ENCODE results near the gene POLR3H. TPM values are rescaled to one million over a fixed set of nuclear protein-coding genes. Genes with fewer than 3 reads are reported as not detected.
A peak's percentile ranks its signal among the peaks of the same experiment; 100 is the strongest.

The POLR3H gene
- total and polyA plus RNA-seq, 5 donors from 2014 or later, result 12.1 to 21.3 (median 15.2) TPM

DNA sequence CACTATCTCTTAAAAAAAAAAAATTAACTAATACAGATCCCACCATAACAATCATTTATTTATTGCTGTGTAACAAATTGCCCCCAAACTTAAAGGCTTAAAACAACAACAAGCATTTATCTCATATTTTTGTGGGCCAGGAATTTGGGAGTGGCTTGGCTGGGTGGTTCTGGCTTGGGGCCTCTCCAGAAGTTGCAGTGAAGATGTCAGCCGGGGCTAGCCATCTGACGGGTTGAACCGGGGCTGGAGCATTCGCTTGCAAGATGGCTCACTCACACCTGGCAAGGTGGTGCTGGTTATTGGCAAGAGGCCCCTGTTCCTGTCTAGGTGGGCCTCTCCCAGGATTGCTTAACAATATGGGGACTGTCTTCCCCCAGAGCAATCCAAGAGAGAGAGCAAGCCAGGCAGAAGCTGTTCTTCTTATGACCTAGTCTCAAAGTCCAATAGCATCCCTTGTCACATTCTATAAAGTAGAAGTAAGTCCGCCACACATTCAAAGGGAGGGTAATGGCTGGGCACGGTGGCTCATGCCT lies 45.9 kb downstream of the POLR3H start:
- H3K4me3 ChIP-seq (ENCODE audit: low read depth, low read length), result no peak overlapping the region
- H3K27me3 Mint-ChIP-seq, result no peaks in the 10 kb centered on the region
- H3K9me3 ChIP-seq (ENCODE audit: control insufficient read depth in 2 of 2, low read length in 2 of 2), result no peaks in the 10 kb centered on the region
- no peaks in the 10 kb centered on the region for H3K9me3 Mint-ChIP-seq
- H3K4me3 Mint-ChIP-seq, result no peak overlapping the region
- peaks cover 10% of the 10 kb centered on the region for H3K36me3 Mint-ChIP-seq
- H3K4me1 Mint-ChIP-seq, result peaks cover 0 to 4% (median 1%) of the 10 kb centered on the region in 4 donors
- H3K27ac ChIP-seq (ENCODE audit: insufficient read depth, low read length, poor library complexity, severe bottlenecking), result no peak overlapping the region
- no peaks in the 10 kb centered on the region for H3K27me3 ChIP-seq (ENCODE audit: control insufficient read depth, insufficient read depth, low read length)
- no peak for DNase-seq
- H3K36me3 ChIP-seq (ENCODE audit: control insufficient read depth, insufficient read depth, low read length), result peaks cover 30% of the 10 kb centered on the region
- peak overlapping the region in 1 of 3 donors; percentile 8 for H3K27ac Mint-ChIP-seq
- no peak for ATAC-seq (ENCODE audit: low read depth in 2 of 2)
- no peaks in the 10 kb centered on the region for H3K4me1 ChIP-seq (ENCODE audit: control insufficient read depth, insufficient read depth, low read length, poor library complexity, severe bottlenecking)

DNA sequence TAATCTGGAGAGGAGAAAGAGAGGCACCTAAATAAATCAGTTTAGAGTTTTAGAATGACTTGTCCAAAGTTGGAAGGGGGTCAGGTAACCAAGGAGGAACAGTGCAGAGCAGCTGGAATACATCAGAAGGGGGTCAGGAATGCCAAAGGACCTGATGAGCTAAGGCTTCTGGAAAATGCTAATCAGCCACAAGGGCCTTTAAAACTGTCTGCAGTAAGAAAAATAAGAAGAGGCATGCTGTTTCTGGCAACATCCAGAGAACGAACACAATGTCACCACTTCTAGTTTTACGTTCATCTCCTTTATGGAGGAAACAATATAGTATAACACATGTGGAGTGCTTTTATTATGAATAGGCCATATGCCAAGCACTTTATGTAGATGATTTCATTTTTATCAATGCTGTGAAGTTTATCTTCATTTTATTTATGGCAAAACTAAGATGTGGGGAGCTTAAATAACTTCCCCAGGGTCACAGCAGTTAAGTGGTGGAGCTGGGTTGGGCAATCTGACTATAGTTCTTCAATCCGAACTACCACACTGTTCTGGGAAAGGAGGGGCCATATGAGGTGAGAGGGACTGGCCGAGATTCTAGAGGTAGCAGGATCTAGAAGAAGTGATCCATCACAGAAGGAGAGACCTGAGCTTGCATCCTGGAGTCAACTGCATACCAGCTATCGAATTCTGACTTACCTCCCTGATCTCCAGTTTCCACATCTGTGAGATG lies 52.7 kb downstream of the POLR3H start:
- Mint-ChIP-seq H3K36me3 (no peaks in the 10 kb centered on the region), H3K4me3 (no peak overlapping the region), H3K27ac (peak overlapping the region in 2 of 3 donors; percentile 57 to 74), H3K4me1 (peaks cover 10 to 34% (median 27%) of the 10 kb centered on the region in 4 donors), H3K27me3 (no peaks in the 10 kb centered on the region), H3K9me3 (no peaks in the 10 kb centered on the region)
- no peak overlapping the region for H3K4me3 ChIP-seq (ENCODE audit: low read depth, low read length)
- H3K9me3 ChIP-seq (ENCODE audit: control insufficient read depth in 2 of 2, low read length in 2 of 2), result no peaks in the 10 kb centered on the region
- DNase-seq (no peak), ATAC-seq (ENCODE audit: low read depth in 2 of 2) (no peak)
- no peaks in the 10 kb centered on the region for H3K27me3 ChIP-seq (ENCODE audit: control insufficient read depth, insufficient read depth, low read length)
- H3K4me1 ChIP-seq (ENCODE audit: control insufficient read depth, insufficient read depth, low read length, poor library complexity, severe bottlenecking), result no peaks in the 10 kb centered on the region
- H3K27ac ChIP-seq (ENCODE audit: insufficient read depth, low read length, poor library complexity, severe bottlenecking), result no peak overlapping the region
- H3K36me3 ChIP-seq (ENCODE audit: control insufficient read depth, insufficient read depth, low read length), result peaks cover 12% of the 10 kb centered on the region

DNA sequence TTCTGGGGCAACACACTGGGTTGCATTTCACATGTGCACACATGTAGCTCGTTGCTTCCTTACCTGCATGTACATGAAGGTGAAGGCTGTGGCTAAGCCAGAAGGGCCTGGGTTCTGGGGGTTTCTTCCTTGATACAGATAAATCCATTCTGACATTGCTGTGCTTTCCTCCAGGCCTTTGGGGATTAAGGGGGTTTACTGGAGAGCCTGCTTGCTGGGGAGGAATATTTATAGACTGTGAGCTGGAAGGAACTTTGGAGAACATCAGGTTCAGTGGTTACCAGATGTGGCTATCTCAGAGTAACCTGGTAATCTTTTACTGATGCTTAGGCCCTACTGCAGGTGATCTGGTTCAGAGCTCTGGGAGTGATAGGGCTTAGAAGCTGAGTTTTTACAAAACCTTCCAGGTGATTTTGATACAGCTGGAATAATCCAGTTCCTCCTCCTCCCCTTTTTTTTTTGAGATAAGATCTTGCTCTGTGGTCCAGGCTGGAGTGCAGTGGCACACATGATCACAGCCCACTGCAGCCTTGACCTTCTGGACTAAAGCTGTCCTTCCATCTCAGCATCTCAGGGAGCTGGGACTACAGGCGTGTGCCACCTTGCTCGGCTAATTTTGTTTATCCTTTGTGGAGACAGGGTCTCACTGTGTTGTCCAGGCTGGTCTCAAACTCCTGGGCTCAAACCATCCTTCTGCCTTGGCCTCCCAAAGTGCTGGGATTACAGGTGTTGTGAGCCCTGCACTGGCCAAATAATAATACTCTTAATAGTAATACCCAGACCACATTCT lies 55.5 kb downstream of the POLR3H start:
- Mint-ChIP-seq H3K27ac (peak overlapping the region in 1 of 3 donors; percentile 84), H3K9me3 (no peaks in the 10 kb centered on the region), H3K27me3 (no peaks in the 10 kb centered on the region), H3K4me3 (no peak overlapping the region), H3K36me3 (no peaks in the 10 kb centered on the region), H3K4me1 (peaks cover 21 to 45% (median 31%) of the 10 kb centered on the region in 4 donors)
- Histone ChIP-seq H3K9me3 (ENCODE audit: control insufficient read depth in 2 of 2, low read length in 2 of 2) (no peaks in the 10 kb centered on the region), H3K27me3 (ENCODE audit: control insufficient read depth, insufficient read depth, low read length) (no peaks in the 10 kb centered on the region), H3K4me3 (ENCODE audit: low read depth, low read length) (no peak overlapping the region), H3K36me3 (ENCODE audit: control insufficient read depth, insufficient read depth, low read length) (peaks cover 9% of the 10 kb centered on the region), H3K27ac (ENCODE audit: insufficient read depth, low read length, poor library complexity, severe bottlenecking) (no peak overlapping the region), H3K4me1 (ENCODE audit: control insufficient read depth, insufficient read depth, low read length, poor library complexity, severe bottlenecking) (peaks cover 5% of the 10 kb centered on the region)
- ATAC-seq (ENCODE audit: low read depth in 2 of 2), result no peak
- DNase-seq, result no peak

DNA sequence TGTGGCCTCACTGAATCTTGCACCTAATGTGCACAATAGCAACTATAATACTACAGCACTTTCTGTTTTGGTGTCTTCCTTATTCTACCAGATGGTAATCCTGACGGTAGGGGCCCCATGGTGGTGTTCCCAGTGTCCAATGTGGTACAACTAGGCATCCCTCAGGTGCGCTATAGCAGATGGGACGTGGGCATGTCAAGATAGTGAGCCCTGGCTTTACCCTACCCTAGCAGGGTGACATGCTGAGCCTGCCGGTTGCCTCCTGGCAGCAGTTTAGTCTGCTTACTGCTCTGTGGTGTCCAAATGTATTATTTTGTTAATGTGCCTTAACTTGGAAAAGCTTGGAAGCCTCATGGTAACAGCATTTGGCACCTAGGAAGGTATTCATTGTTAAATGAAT lies 56.2 kb downstream of the POLR3H start:
- Histone ChIP-seq H3K36me3 (ENCODE audit: control insufficient read depth, insufficient read depth, low read length) (peaks cover 9% of the 10 kb centered on the region), H3K27ac (ENCODE audit: insufficient read depth, low read length, poor library complexity, severe bottlenecking) (no peak overlapping the region), H3K9me3 (ENCODE audit: control insufficient read depth in 2 of 2, low read length in 2 of 2) (no peaks in the 10 kb centered on the region), H3K4me1 (ENCODE audit: control insufficient read depth, insufficient read depth, low read length, poor library complexity, severe bottlenecking) (peaks cover 5% of the 10 kb centered on the region), H3K4me3 (ENCODE audit: low read depth, low read length) (no peak overlapping the region), H3K27me3 (ENCODE audit: control insufficient read depth, insufficient read depth, low read length) (no peaks in the 10 kb centered on the region)
- peaks cover 23 to 45% (median 32%) of the 10 kb centered on the region in 4 donors for H3K4me1 Mint-ChIP-seq
- no peaks in the 10 kb centered on the region for H3K27me3 Mint-ChIP-seq
- no peak overlapping the region for H3K4me3 Mint-ChIP-seq
- DNase-seq, result no peak
- H3K9me3 Mint-ChIP-seq, result no peaks in the 10 kb centered on the region
- peak overlapping the region in 1 of 3 donors; percentile 26 for H3K27ac Mint-ChIP-seq
- no peaks in the 10 kb centered on the region for H3K36me3 Mint-ChIP-seq
- ATAC-seq (ENCODE audit: low read depth in 2 of 2), result no peak

DNA sequence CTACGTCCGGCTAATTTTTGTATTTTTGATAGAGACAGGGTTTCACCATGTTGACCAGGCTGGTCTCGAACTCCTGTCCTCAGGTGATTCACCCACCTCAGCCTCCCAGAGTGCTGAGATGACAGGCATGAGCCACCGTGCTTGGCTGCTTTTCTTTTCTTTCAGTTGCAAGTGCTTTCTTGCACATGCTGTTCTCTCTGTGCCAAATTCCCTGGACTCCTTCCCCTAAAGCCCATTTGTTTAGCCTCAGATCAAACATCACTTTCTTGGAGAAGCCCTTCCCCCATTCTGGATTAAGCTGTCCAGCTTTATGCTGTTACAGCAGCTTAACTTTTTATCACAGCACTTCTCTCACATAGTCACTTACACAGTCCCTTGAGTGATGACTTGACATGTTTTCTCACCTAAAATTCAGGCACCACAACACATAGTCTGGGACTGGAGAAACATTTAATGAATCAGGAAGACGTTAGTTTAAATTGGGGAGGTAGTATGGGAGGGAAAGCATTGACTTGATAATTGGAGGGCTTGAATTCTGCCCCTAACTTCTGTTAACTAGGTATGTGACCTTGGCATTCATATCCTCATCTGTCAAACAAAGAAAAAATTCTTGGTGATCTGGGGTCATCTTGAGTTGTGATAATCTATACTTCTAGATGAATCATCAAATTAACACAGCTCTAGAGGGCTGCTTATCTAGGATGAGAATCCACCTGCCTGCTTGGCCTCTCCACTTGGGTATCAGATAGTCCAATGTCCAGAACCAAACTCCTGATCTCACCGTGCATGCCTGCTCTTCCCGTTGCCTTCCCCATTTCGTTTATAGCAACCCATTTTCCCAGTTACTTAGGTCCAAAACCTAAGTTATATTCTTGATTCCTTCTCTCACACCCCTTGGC lies 57.0 kb downstream of the POLR3H start:
- Histone ChIP-seq H3K27ac (ENCODE audit: insufficient read depth, low read length, poor library complexity, severe bottlenecking) (no peak overlapping the region), H3K36me3 (ENCODE audit: control insufficient read depth, insufficient read depth, low read length) (peaks cover 9% of the 10 kb centered on the region), H3K9me3 (ENCODE audit: control insufficient read depth in 2 of 2, low read length in 2 of 2) (no peaks in the 10 kb centered on the region), H3K4me1 (ENCODE audit: control insufficient read depth, insufficient read depth, low read length, poor library complexity, severe bottlenecking) (peaks cover 5% of the 10 kb centered on the region), H3K4me3 (ENCODE audit: low read depth, low read length) (no peak overlapping the region), H3K27me3 (ENCODE audit: control insufficient read depth, insufficient read depth, low read length) (no peaks in the 10 kb centered on the region)
- no peaks in the 10 kb centered on the region for H3K27me3 Mint-ChIP-seq
- ATAC-seq (ENCODE audit: low read depth in 2 of 2), result no peak
- peaks cover 24 to 51% (median 38%) of the 10 kb centered on the region in 4 donors for H3K4me1 Mint-ChIP-seq
- peak overlapping the region in 1 of 3 donors; percentile 26 for H3K27ac Mint-ChIP-seq
- no peak overlapping the region for H3K4me3 Mint-ChIP-seq
- H3K36me3 Mint-ChIP-seq, result no peaks in the 10 kb centered on the region
- DNase-seq, result no peak
- H3K9me3 Mint-ChIP-seq, result no peaks in the 10 kb centered on the region

DNA sequence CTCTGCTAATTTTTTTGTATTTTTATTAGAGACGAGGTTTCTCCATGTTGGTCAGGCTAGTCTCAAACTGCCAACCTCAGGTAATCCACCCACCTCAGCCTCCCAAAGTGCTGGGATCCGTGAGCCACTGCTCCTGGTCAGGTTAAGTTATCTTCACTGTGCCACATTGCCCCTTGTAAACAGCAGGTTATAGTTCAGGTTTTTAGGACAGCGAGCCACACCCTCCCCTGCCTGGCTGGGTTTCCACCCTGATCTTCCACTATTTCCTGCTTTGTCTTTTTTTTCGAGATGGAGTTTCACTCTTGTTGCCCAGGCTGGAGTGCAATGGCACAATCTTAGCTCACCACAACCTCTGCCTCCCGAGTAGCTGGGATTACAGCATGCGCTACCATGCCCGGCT lies 59.2 kb downstream of the POLR3H start:
- DNase-seq, result no peak
- Histone ChIP-seq H3K27me3 (ENCODE audit: control insufficient read depth, insufficient read depth, low read length) (no peaks in the 10 kb centered on the region), H3K27ac (ENCODE audit: insufficient read depth, low read length, poor library complexity, severe bottlenecking) (no peak overlapping the region), H3K4me1 (ENCODE audit: control insufficient read depth, insufficient read depth, low read length, poor library complexity, severe bottlenecking) (peaks cover 5% of the 10 kb centered on the region), H3K4me3 (ENCODE audit: low read depth, low read length) (no peak overlapping the region), H3K9me3 (ENCODE audit: control insufficient read depth in 2 of 2, low read length in 2 of 2) (no peaks in the 10 kb centered on the region), H3K36me3 (ENCODE audit: control insufficient read depth, insufficient read depth, low read length) (peaks cover 9% of the 10 kb centered on the region)
- no peak overlapping the region for H3K4me3 Mint-ChIP-seq
- H3K36me3 Mint-ChIP-seq, result no peaks in the 10 kb centered on the region
- H3K4me1 Mint-ChIP-seq, result peaks cover 14 to 59% (median 45%) of the 10 kb centered on the region in 4 donors
- no peak for ATAC-seq (ENCODE audit: low read depth in 2 of 2)
- no peak overlapping the region for H3K27ac Mint-ChIP-seq
- no peaks in the 10 kb centered on the region for H3K9me3 Mint-ChIP-seq
- no peaks in the 10 kb centered on the region for H3K27me3 Mint-ChIP-seq

DNA sequence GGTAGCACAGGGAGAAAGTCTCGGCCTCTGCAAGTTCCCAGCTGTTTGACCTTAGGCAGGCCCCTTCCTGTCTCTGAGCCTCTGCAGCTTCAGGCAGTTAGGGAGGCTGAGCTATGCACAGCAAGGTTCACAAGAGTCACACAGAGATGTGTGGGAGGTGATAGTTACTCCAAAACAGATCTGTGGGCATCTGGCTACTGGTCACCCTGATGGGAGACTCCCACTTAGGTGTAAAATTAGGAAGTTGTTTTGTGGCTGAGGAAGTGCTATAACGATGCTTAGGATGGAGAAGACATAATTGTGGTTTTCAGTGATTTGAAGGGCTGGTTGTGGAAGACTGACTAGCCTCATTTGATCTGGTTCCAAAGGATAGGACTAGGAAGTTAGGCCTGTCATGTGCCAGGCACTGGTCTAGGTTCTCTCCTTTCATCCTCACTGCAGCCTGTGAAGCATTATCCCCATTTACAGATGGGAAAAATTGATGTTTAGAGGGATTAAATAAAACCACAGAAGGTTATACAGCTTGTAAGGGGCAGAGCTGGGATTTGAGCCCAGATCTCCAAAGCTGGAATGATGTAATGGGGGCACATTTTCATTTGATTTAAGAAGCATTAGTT lies 61.8 kb downstream of the POLR3H start:
- H3K36me3 ChIP-seq (ENCODE audit: control insufficient read depth, insufficient read depth, low read length), result no peaks in the 10 kb centered on the region
- ATAC-seq (ENCODE audit: low read depth in 2 of 2), result no peak
- H3K4me1 ChIP-seq (ENCODE audit: control insufficient read depth, insufficient read depth, low read length, poor library complexity, severe bottlenecking), result peaks cover 5% of the 10 kb centered on the region
- DNase-seq, result no peak
- Mint-ChIP-seq H3K27ac (peak overlapping the region in 2 of 3 donors; percentile 51 to 63), H3K27me3 (no peaks in the 10 kb centered on the region), H3K36me3 (no peaks in the 10 kb centered on the region), H3K9me3 (no peaks in the 10 kb centered on the region), H3K4me3 (no peak overlapping the region), H3K4me1 (peaks cover 0 to 64% (median 33%) of the 10 kb centered on the region in 4 donors)
- no peaks in the 10 kb centered on the region for H3K9me3 ChIP-seq (ENCODE audit: control insufficient read depth in 2 of 2, low read length in 2 of 2)
- no peak overlapping the region for H3K27ac ChIP-seq (ENCODE audit: insufficient read depth, low read length, poor library complexity, severe bottlenecking)
- H3K4me3 ChIP-seq (ENCODE audit: low read depth, low read length), result no peak overlapping the region
- H3K27me3 ChIP-seq (ENCODE audit: control insufficient read depth, insufficient read depth, low read length), result no peaks in the 10 kb centered on the region

All from CD4-positive, CD25-positive, alpha-beta regulatory T cell (primary cell).